C1 segment of cervical spinal cord (tissue), 14 donors: ENCODE results near the gene WNT1.
A peak's percentile ranks its signal among the peaks of the same experiment; 100 is the strongest.

Experiments
- DNase-seq, 14 donors: peaks; one replicate each; lab custom pipeline; 2025; lab: John Stamatoyannopoulos, UW

Gene WNT1

GRCh38 chr12:48978291-48978740 is at the start of gene WNT1:
Gene WNT1, plus strand, starts transcription at chr12:48978322. Its CDS starts 329 bp downstream, at chr12:48978651.
- no peak for DNase-seq

DNA sequence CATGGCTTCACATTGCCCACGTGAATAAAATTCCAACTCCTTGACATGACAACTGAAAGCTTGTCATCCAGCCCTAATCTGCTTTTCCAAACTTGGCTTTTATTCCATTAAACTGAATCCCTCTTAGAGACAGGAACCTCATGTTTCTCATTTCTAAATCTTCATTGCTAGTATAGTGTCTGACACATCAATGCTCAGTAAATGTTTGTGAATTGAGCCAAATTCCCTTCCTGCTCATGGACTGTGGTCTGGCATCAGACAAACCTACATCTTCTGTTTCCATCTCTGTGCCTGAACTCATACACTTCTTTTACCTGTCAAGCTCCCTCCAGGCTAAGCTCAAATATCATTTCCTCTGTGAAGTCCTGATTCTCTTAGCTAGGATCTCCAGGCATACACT is 48.6 kb upstream of the WNT1 start:
- DNase-seq = no peak

GRCh38 chr12:48930475-48930874 is 47.6 kb upstream of the WNT1 start:
- DNase-seq = no peak

DNA sequence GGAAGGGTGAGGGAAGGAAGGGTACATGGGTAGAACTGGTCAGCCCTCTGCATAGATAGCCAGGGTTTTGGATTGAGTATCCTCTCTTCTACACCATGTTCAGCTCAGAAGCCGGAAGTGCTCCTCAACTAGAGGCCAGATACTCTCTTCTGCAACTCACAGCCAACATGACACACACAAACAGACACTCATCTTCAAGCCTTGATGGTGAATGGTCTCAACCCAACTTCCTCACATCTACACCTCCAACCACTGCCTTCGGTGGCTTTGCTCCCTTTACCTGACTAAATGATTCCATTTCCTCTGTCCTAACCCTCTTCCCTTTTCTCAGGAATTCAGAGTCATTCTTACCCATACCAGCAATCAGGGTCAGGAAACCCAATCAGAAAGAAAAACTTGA is 45.2 kb upstream of the WNT1 start:
- DNase-seq = no peak

GRCh38 chr12:48933664-48934311 is 44.3 kb upstream of the WNT1 start:
- no peak for DNase-seq

GRCh38 chr12:48934312-48934706 is 43.8 kb upstream of the WNT1 start:
- no peak for DNase-seq

- DNase-seq = peak in 11 of 14 donors; percentile 3 to 53 (median 18)
These were observed 41.6 kb upstream of the WNT1 start for GRCh38 chr12:48936379-48936979.

DNA sequence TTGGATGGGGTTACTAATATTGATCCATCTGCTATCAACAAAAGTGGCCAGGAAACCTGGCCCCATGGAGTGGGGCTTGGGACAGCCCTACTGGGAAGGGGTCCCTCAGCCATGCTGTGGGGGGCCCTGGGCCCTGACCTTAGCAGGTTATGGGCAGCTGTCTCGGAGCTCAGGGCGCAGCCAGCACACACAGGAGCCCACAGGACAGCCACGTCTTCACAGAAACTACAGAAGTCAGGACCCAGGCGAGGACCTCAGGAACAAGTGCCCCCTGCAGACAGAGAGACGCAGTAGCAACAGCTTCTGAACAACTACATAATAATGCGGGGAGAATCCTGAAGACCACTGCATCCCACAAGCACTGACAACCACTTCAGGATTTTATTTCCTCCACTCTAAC is 41.0 kb upstream of the WNT1 start:
- DNase-seq = no peak

DNA sequence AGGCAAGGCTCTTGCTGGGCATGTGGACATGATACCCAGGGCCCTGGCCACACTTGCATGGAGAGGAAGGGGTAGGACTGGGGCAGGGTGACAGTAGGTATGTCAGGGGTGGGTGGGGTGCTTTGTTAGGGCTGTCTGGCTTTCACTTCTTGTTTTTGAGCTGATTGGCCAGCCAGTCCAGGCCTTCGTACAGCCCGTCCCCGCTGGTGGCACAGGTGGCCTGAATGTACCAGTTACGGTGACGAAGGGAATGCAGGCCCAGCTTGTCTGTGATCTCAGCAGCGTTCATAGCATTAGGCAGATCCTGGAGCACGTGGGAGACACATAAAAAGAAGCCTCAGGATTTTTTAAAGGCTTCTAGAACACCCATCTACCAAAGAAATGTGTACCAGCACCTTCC is 39.3 kb upstream of the WNT1 start:
- no peak for DNase-seq

- peak in 1 of 14 donors; percentile 8 for DNase-seq
These were observed 37.9 kb upstream of the WNT1 start for GRCh38 chr12:48940181-48940580.

GRCh38 chr12:48943221-48943620 is 34.9 kb upstream of the WNT1 start:
- peak in 1 of 14 donors; percentile 26 for DNase-seq

DNA sequence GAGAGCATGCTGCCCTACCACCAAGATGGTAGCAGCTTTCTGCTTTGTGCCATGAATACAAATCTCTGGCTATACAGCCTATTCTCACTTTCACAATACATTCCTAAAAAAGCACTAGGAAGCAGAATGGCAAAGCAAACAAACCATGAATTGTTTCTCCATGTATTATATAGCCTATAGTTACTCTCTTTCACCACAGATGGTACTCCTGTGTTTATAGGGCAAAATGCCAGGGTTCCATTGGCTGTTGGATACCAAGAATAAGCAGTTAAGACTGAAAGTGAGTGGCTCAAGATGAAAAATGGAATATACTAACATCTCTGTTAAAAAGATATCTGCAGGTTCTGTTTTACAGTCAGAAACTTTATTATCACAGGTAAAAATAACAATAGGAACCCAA is 31.9 kb upstream of the WNT1 start:
- peak in 1 of 14 donors; percentile 59 for DNase-seq

DNA sequence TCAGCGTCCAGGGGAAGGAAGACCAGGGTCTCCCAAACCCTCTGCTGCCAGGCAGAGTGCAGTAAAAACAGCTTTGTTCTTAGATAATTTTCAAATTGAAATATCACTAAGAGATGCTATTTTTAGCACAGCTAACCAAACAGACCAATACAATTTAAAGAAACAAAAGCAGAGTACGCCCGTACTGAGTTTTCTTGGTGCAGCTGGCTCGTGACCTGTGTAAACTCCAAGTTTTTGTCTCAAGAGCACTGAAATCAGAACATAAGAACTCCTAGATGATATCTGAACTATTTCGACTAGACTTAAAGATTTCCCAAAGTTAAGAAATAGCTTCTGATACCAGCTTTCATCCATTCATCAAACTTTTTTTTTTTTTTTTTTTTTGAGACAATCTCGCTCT is 31.2 kb upstream of the WNT1 start:
- DNase-seq = no peak

DNA sequence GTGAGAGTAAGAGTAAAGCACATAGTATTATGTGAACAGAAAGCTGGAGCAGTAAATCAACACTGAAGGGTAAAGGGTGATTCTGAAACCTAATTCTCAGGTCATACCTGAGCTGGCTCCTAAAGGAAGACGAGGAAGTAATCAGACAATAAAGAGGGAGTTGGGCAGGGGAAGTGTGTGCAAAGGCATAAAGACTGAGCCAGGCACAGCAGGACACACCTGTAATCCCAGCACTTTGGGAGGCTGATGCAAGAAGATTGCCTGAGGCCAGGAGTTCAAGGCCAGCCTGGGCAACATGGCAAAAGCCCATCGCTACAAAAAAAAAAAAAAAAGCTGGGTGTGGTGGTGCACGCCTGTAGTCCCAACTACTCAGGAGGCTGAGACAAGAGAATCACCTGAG is 30.4 kb upstream of the WNT1 start:
- no peak for DNase-seq

DNA sequence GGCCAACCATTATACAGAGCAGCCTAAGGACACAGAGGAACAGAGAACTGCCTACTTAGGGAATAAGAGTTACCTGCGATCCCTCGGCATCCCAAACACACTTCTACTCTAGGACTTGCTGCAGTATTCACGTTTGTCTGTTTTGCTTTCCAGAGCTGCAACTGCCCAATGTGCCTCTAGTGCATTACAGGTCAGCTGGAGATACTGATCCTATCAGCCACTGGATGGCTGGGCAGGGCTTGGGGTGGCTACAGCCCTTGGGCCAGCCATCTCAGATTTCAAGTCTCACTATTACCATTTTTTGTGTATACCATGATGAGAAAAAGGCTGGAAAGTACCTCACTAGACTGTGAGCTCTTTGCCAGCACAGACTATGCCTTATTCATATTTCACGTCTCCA is 25.4 kb upstream of the WNT1 start:
- no peak for DNase-seq

GRCh38 chr12:48954061-48954460 is 24.1 kb upstream of the WNT1 start:
- DNase-seq = no peak

GRCh38 chr12:48954841-48955501 is 23.2 kb upstream of the WNT1 start:
- DNase-seq = no peak

GRCh38 chr12:48956279-48957140 is 21.6 kb upstream of the WNT1 start:
- DNase-seq = peak in 12 of 14 donors; percentile 25 to 85 (median 54)

DNA sequence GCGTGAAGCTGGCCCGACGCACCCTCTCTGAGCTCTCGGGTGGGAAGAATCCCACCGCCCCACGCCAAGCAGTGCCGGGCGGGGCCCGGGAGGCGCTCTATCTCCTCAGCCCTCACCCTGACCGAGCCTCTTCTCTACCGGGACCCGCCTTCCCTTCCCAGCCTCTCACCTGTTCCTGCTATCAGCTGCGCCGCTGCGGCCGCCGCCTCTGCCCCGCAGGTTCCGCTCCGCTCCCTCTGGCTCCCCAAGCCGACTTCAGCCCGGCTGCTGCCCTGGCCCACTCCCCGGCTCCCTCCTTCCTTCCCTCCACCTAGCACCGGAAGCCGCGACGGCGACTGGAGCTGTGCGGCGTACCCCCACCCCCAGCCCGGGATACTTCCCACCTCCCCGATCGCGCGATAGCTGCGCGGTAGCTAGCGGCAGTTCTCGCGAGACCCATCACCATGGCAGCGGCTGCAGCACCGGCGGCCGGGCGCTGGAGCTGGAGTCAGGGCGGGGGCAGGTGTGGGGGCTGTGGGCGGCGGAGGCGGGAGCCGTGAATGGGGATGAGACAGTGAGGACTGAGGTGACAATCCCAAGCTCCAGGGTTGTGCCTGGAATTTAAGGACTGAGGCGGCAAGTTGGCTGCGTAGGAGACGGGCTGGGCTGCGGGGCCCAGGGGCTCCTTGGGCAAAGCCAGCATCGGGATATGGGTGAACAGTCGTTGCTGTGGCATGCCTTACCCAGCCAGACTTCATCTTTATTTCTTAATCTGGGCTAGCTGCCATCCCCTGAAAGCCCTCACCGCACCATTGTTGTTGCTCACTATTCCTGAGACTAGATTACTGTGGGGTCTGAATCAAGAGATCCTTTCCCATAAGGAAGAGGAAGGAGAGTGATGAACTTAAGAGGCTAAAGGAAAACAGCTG is 20.7 kb upstream of the WNT1 start, which contains the start of gene ARF3:
Gene ARF3 (minus strand): TSS at position 347 of the 908 bp plus-strand sequence. CDS start 16,392 bp downstream, outside the sequence.
- DNase-seq = peak; percentile 16 to 87 (median 74)

- DNase-seq = no peak
These were observed 20.1 kb upstream of the WNT1 start for GRCh38 chr12:48958049-48958388.

- no peak for DNase-seq
These were observed 17.3 kb upstream of the WNT1 start for GRCh38 chr12:48960834-48961233.
